ENCODE measurements around the gene MTAP. TPM values are rescaled to one million over a fixed set of nuclear protein-coding genes. Genes with fewer than 3 reads are reported as not detected.

The MTAP gene
- total RNA-seq, 1 experiment from 2014 or later = 326 TPM

DNA sequence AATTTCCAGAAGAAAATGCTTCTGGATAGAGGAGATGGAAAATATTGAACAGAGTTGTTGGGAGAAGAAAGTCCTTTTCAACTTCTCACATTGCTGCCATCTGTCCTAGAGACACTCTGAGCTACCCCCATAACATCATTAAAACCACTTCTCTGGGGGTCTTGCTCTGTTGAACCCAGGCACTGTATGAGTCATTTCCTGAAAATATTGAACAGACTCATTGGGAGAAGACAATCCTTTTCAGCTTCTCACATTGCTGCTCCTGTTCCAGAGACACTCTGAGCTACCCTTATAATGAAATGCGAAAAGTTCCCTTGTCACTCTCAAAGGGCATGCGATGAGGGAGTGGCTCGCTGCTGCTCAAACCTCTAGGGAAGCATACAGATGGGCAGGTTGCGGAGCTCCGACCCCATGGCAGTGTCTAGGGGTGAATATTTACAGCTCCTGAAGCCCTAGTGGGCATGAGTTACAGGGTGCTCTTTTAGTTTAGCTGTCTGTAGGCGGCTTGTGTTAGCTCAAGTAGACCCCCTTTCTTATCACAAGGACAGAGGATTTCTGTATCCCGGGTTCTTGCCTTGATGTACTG, 101.0 kb downstream of the MTAP start:
- no peaks in the 10 kb centered on the region for H3K79me2 ChIP-seq (ENCODE audit: insufficient read depth, low read length)
- H3K36me3 ChIP-seq (ENCODE audit: control insufficient read depth in 1 of 2, insufficient read depth in 2 of 2, low read length in 2 of 2) = no peaks in the 10 kb centered on the region
- BruUV-seq (replicated peaks) = no TSS peak
- no peaks in the 10 kb centered on the region for H3K9me2 ChIP-seq (ENCODE audit: insufficient read depth)
- ATAC-seq = no peak
- no peaks in the 10 kb centered on the region; a peak in 1 of 4 replicates for H3K9me3 ChIP-seq (ENCODE audit: control insufficient read depth in 1 of 2, insufficient read depth in 1 of 2, low read depth in 1 of 2, low read length in 2 of 2)
- no peak overlapping the region for H3K27ac ChIP-seq (ENCODE audit: low read depth, low read length)
- intact Hi-C loops (cut with micrococcal nuclease) = loop anchor here (10.0 kb wide), 2 partner anchors 311 to 341 kb away; no protein-coding TSS in a partner anchor
- ChIA-PET RAD21 (ENCODE audit: low non-redundant PET in 1 of 2, low total read pairs in 2 of 2, uncharacterized antibody in 2 of 2, unreplicated experiment in 2 of 2) (no interaction called here), POLR2A (no interaction called here), CTCF (no interaction called here)
- no peak overlapping the region for H3K9ac ChIP-seq (ENCODE audit: low read length)
- H3K27me3 ChIP-seq (ENCODE audit: insufficient read depth, low read length) = no peaks in the 10 kb centered on the region
- H3K4me3 ChIP-seq (replicated peaks in 1 of 2; ENCODE audit: low read depth in 1 of 2, low read length in 2 of 2) = no peak overlapping the region
- H2AFZ ChIP-seq (ENCODE audit: low read depth, low read length, poor library complexity, severe bottlenecking) = no peak overlapping the region
- no peak for DNase-seq (ENCODE audit: low read depth, low spot score)
- H3K4me1 ChIP-seq (ENCODE audit: control insufficient read depth in 1 of 2, insufficient read depth in 2 of 2, low read length in 2 of 2) = no peaks in the 10 kb centered on the region
- TF ChIP-seq CBX3 (IDR thresholded peaks at IDR 0.05; ENCODE audit: low read depth) (no peak), POLR2AphosphoS5 (IDR thresholded peaks at IDR 0.05; ENCODE audit: low read depth, low read length) (no peak), SIN3A (IDR thresholded peaks at IDR 0.05; ENCODE audit: low read depth) (no peak), POLR2A (IDR thresholded peaks at IDR 0.05; ENCODE audit: borderline replicate concordance, extremely low read depth, insufficient read depth, insufficient read length) (no peak), FOSL1 (IDR thresholded peaks at IDR 0.05; ENCODE audit: low read depth) (no peak), SP1 (IDR thresholded peaks at IDR 0.05; ENCODE audit: low read depth) (no peak), ELF1 (IDR thresholded peaks at IDR 0.05; ENCODE audit: borderline replicate concordance, low read depth) (no peak), TCF7L2 (IDR thresholded peaks at IDR 0.05; ENCODE audit: borderline replicate concordance, extremely low read depth, insufficient read depth, insufficient read length) (no peak), EZH2 (IDR thresholded peaks at IDR 0.05) (no peak), EGR1 (IDR thresholded peaks at IDR 0.05; ENCODE audit: low read depth) (no peak), CEBPB (IDR thresholded peaks at IDR 0.05; ENCODE audit: low read depth) (no peak), ZNF274 (IDR thresholded peaks at IDR 0.05; ENCODE audit: low read depth, low read length) (no peak), EZH2phosphoT487 (IDR thresholded peaks at IDR 0.05; ENCODE audit: borderline replicate concordance) (no peak), YY1 (IDR thresholded peaks at IDR 0.05; ENCODE audit: extremely low read depth, insufficient replicate concordance, low read depth, low read length) (no peak), SRF (IDR thresholded peaks at IDR 0.05; ENCODE audit: low read depth) (no peak), JUND (IDR thresholded peaks at IDR 0.05) (no peak)
- TF ChIP-seq, protein P1, sequence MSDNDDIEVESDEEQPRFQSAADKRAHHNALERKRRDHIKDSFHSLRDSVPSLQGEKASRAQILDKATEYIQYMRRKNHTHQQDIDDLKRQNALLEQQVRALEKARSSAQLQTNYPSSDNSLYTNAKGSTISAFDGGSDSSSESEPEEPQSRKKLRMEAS (IDR thresholded peaks at IDR 0.05) = no peak
- TF ChIP-seq, protein P2, sequence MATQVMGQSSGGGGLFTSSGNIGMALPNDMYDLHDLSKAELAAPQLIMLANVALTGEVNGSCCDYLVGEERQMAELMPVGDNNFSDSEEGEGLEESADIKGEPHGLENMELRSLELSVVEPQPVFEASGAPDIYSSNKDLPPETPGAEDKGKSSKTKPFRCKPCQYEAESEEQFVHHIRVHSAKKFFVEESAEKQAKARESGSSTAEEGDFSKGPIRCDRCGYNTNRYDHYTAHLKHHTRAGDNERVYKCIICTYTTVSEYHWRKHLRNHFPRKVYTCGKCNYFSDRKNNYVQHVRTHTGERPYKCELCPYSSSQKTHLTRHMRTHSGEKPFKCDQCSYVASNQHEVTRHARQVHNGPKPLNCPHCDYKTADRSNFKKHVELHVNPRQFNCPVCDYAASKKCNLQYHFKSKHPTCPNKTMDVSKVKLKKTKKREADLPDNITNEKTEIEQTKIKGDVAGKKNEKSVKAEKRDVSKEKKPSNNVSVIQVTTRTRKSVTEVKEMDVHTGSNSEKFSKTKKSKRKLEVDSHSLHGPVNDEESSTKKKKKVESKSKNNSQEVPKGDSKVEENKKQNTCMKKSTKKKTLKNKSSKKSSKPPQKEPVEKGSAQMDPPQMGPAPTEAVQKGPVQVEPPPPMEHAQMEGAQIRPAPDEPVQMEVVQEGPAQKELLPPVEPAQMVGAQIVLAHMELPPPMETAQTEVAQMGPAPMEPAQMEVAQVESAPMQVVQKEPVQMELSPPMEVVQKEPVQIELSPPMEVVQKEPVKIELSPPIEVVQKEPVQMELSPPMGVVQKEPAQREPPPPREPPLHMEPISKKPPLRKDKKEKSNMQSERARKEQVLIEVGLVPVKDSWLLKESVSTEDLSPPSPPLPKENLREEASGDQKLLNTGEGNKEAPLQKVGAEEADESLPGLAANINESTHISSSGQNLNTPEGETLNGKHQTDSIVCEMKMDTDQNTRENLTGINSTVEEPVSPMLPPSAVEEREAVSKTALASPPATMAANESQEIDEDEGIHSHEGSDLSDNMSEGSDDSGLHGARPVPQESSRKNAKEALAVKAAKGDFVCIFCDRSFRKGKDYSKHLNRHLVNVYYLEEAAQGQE (IDR thresholded peaks at IDR 0.05; ENCODE audit: low read depth) = no peak
- TF ChIP-seq, protein P3, sequence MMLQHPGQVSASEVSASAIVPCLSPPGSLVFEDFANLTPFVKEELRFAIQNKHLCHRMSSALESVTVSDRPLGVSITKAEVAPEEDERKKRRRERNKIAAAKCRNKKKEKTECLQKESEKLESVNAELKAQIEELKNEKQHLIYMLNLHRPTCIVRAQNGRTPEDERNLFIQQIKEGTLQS (IDR thresholded peaks at IDR 0.05) = no peak
- TF ChIP-seq, protein P4, sequence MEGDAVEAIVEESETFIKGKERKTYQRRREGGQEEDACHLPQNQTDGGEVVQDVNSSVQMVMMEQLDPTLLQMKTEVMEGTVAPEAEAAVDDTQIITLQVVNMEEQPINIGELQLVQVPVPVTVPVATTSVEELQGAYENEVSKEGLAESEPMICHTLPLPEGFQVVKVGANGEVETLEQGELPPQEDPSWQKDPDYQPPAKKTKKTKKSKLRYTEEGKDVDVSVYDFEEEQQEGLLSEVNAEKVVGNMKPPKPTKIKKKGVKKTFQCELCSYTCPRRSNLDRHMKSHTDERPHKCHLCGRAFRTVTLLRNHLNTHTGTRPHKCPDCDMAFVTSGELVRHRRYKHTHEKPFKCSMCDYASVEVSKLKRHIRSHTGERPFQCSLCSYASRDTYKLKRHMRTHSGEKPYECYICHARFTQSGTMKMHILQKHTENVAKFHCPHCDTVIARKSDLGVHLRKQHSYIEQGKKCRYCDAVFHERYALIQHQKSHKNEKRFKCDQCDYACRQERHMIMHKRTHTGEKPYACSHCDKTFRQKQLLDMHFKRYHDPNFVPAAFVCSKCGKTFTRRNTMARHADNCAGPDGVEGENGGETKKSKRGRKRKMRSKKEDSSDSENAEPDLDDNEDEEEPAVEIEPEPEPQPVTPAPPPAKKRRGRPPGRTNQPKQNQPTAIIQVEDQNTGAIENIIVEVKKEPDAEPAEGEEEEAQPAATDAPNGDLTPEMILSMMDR (IDR thresholded peaks at IDR 0.05 in 2 of 3, conservative IDR thresholded peaks at IDR 0.05 in 1 of 3; ENCODE audit: borderline replicate concordance in 1 of 3, insufficient read depth in 1 of 3, low read depth in 2 of 3, low read length in 2 of 3) = no peak
- no peak overlapping the region for H3K4me2 ChIP-seq (ENCODE audit: low read length)
- no peaks in the 10 kb centered on the region for H4K20me1 ChIP-seq (ENCODE audit: insufficient read depth)

Data from HCT116 (cell line).